Measurements from ENCODE around the gene HOXD8. TPM values are rescaled to one million over a fixed set of nuclear protein-coding genes. Genes with fewer than 3 reads are reported as not detected.
A peak's percentile ranks its signal among the peaks of the same experiment; 100 is the strongest.

HOXD8 gene
- polyA plus RNA-seq, 4 donors, result 0.89 to 7.3 (median 3.6) TPM

GRCh38 chr2:176138923-176139660 lies 9.6 kb downstream of the HOXD8 start:
- Histone ChIP-seq H3K27me3 (ENCODE audit: control insufficient read depth in 3 of 3, insufficient read depth in 3 of 3, low read length in 3 of 3) (peaks cover 6 to 93% (median 47%) of the 10 kb centered on the region in 3 donors), H3K27ac (ENCODE audit: low read depth in 1 of 3, low read length in 2 of 3) (peak overlapping the region in 2 of 3 donors; percentile 57 to 59)
- no peak for FAIRE-seq

GRCh38 chr2:176139661-176140512 lies 10.4 kb downstream of the HOXD8 start:
- H3K4me3 ChIP-seq (ENCODE audit: low read depth in 1 of 3, low read length in 3 of 3), result peak overlapping the region in 2 of 3 donors; percentile 37 to 53

More at GRCh38 chr2:176138923-176139660, 9.6 kb downstream of the HOXD8 start:
- H3K36me3 ChIP-seq (ENCODE audit: control insufficient read depth in 3 of 3, insufficient read depth in 2 of 3, low read depth in 1 of 3, low read length in 3 of 3), result no peaks in the 10 kb centered on the region
- H3K9me3 ChIP-seq (ENCODE audit: control insufficient read depth in 2 of 2, insufficient read depth in 1 of 2, low read depth in 1 of 2, low read length in 1 of 2), result no peaks in the 10 kb centered on the region
- 15 to 28% (median 24%) methylated on average over 28 of the region's 28 CpGs for WGBS, 3 donors
- H3K4me3 ChIP-seq (ENCODE audit: low read depth in 1 of 3, low read length in 3 of 3), result peak overlapping the region in 1 of 3 donors; percentile 53
- peaks cover 0 to 8% (median 0%) of the 10 kb centered on the region in 3 donors for H3K4me1 ChIP-seq (ENCODE audit: control insufficient read depth in 3 of 3, insufficient read depth in 2 of 3, low read depth in 1 of 3, low read length in 2 of 3)
- no peak for DNase-seq

GRCh38 chr2:176140513-176141317 lies 11.2 kb downstream of the HOXD8 start:
- no peak for FAIRE-seq
- 7 to 9% (median 8%) methylated on average over 46 to 48 of the region's 48 CpGs for WGBS, 3 donors
- Histone ChIP-seq H3K9me3 (ENCODE audit: control insufficient read depth in 2 of 2, insufficient read depth in 1 of 2, low read depth in 1 of 2, low read length in 1 of 2) (no peaks in the 10 kb centered on the region), H3K27me3 (ENCODE audit: control insufficient read depth in 3 of 3, insufficient read depth in 3 of 3, low read length in 3 of 3) (peaks cover 6 to 88% (median 44%) of the 10 kb centered on the region in 3 donors), H3K4me3 (ENCODE audit: low read depth in 1 of 3, low read length in 3 of 3) (peak overlapping the region in 2 of 3 donors; percentile 37), H3K36me3 (ENCODE audit: control insufficient read depth in 3 of 3, insufficient read depth in 2 of 3, low read depth in 1 of 3, low read length in 3 of 3) (no peaks in the 10 kb centered on the region), H3K4me1 (ENCODE audit: control insufficient read depth in 3 of 3, insufficient read depth in 2 of 3, low read depth in 1 of 3, low read length in 2 of 3) (peaks cover 0 to 8% (median 0%) of the 10 kb centered on the region in 3 donors), H3K27ac (ENCODE audit: low read depth in 1 of 3, low read length in 2 of 3) (peak overlapping the region in 1 of 3 donors; percentile 56)
- peak; percentile 39 to 88 for DNase-seq

More at GRCh38 chr2:176139661-176140512, 10.4 kb downstream of the HOXD8 start:
- DNase-seq (no peak), FAIRE-seq (no peak)
- Histone ChIP-seq H3K4me1 (ENCODE audit: control insufficient read depth in 3 of 3, insufficient read depth in 2 of 3, low read depth in 1 of 3, low read length in 2 of 3) (peaks cover 0 to 8% (median 0%) of the 10 kb centered on the region in 3 donors), H3K9me3 (ENCODE audit: control insufficient read depth in 2 of 2, insufficient read depth in 1 of 2, low read depth in 1 of 2, low read length in 1 of 2) (no peaks in the 10 kb centered on the region), H3K27ac (ENCODE audit: low read depth in 1 of 3, low read length in 2 of 3) (peak overlapping the region in 2 of 3 donors; percentile 26 to 57), H3K27me3 (ENCODE audit: control insufficient read depth in 3 of 3, insufficient read depth in 3 of 3, low read length in 3 of 3) (peaks cover 6 to 88% (median 42%) of the 10 kb centered on the region in 3 donors), H3K36me3 (ENCODE audit: control insufficient read depth in 3 of 3, insufficient read depth in 2 of 3, low read depth in 1 of 3, low read length in 3 of 3) (no peaks in the 10 kb centered on the region)
- WGBS, 3 donors, result 16 to 22% (median 20%) methylated on average over 41 of the region's 41 CpGs

- Histone ChIP-seq H3K4me3 (ENCODE audit: low read depth in 1 of 3, low read length in 3 of 3) (no peak overlapping the region), H3K36me3 (ENCODE audit: control insufficient read depth in 3 of 3, insufficient read depth in 2 of 3, low read depth in 1 of 3, low read length in 3 of 3) (no peaks in the 10 kb centered on the region), H3K9me3 (ENCODE audit: control insufficient read depth in 2 of 2, insufficient read depth in 1 of 2, low read depth in 1 of 2, low read length in 1 of 2) (no peaks in the 10 kb centered on the region), H3K4me1 (ENCODE audit: control insufficient read depth in 3 of 3, insufficient read depth in 2 of 3, low read depth in 1 of 3, low read length in 2 of 3) (peaks cover 0 to 6% (median 0%) of the 10 kb centered on the region in 3 donors), H3K27me3 (ENCODE audit: control insufficient read depth in 3 of 3, insufficient read depth in 3 of 3, low read length in 3 of 3) (peaks cover 3 to 90% (median 46%) of the 10 kb centered on the region in 3 donors), H3K27ac (ENCODE audit: low read depth in 1 of 3, low read length in 2 of 3) (no peak overlapping the region)
- FAIRE-seq (no peak), DNase-seq (no peak)
- 80 to 90% (median 86%) methylated on average over 2 of the region's 2 CpGs for WGBS, 3 donors
These were observed 12.8 kb downstream of the HOXD8 start for GRCh38 chr2:176142281-176142680.

GRCh38 chr2:176145085-176145969 lies 15.8 kb downstream of the HOXD8 start:
- Histone ChIP-seq H3K4me3 (ENCODE audit: low read depth in 1 of 3, low read length in 3 of 3) (no peak overlapping the region), H3K27me3 (ENCODE audit: control insufficient read depth in 3 of 3, insufficient read depth in 3 of 3, low read length in 3 of 3) (peaks cover under 1 to 93% (median 53%) of the 10 kb centered on the region in 3 donors), H3K36me3 (ENCODE audit: control insufficient read depth in 3 of 3, insufficient read depth in 2 of 3, low read depth in 1 of 3, low read length in 3 of 3) (peaks cover 0 to 4% (median 0%) of the 10 kb centered on the region in 3 donors), H3K27ac (ENCODE audit: low read depth in 1 of 3, low read length in 2 of 3) (no peak overlapping the region), H3K9me3 (ENCODE audit: control insufficient read depth in 2 of 2, insufficient read depth in 1 of 2, low read depth in 1 of 2, low read length in 1 of 2) (no peaks in the 10 kb centered on the region), H3K4me1 (ENCODE audit: control insufficient read depth in 3 of 3, insufficient read depth in 2 of 3, low read depth in 1 of 3, low read length in 2 of 3) (peaks cover 0 to 1% (median 0%) of the 10 kb centered on the region in 3 donors)
- FAIRE-seq (no peak), DNase-seq (no peak)
- 18 to 48% (median 28%) methylated on average over 4 of the region's 4 CpGs for WGBS, 3 donors

- DNase-seq (no peak), FAIRE-seq (no peak)
- H3K4me1 ChIP-seq (ENCODE audit: control insufficient read depth in 3 of 3, insufficient read depth in 2 of 3, low read depth in 1 of 3, low read length in 2 of 3), result no peaks in the 10 kb centered on the region
- WGBS, 3 donors, result 6 to 30% (median 17%) methylated on average over 6 of the region's 6 CpGs
- no peak overlapping the region for H3K4me3 ChIP-seq (ENCODE audit: low read depth in 1 of 3, low read length in 3 of 3)
- peaks cover 6 to 93% (median 56%) of the 10 kb centered on the region in 3 donors for H3K27me3 ChIP-seq (ENCODE audit: control insufficient read depth in 3 of 3, insufficient read depth in 3 of 3, low read length in 3 of 3)
- peaks cover 0 to 4% (median 0%) of the 10 kb centered on the region in 3 donors for H3K36me3 ChIP-seq (ENCODE audit: control insufficient read depth in 3 of 3, insufficient read depth in 2 of 3, low read depth in 1 of 3, low read length in 3 of 3)
- no peak overlapping the region for H3K27ac ChIP-seq (ENCODE audit: low read depth in 1 of 3, low read length in 2 of 3)
- H3K9me3 ChIP-seq (ENCODE audit: control insufficient read depth in 2 of 2, insufficient read depth in 1 of 2, low read depth in 1 of 2, low read length in 1 of 2), result no peaks in the 10 kb centered on the region
These were observed 16.6 kb downstream of the HOXD8 start for GRCh38 chr2:176146101-176146500.

GRCh38 chr2:176146645-176147044 lies 17.1 kb downstream of the HOXD8 start:
- FAIRE-seq, result no peak
- H3K4me3 ChIP-seq (ENCODE audit: low read depth in 1 of 3, low read length in 3 of 3), result no peak overlapping the region
- no peaks in the 10 kb centered on the region for H3K9me3 ChIP-seq (ENCODE audit: control insufficient read depth in 2 of 2, insufficient read depth in 1 of 2, low read depth in 1 of 2, low read length in 1 of 2)
- H3K27ac ChIP-seq (ENCODE audit: low read depth in 1 of 3, low read length in 2 of 3), result no peak overlapping the region
- H3K27me3 ChIP-seq (ENCODE audit: control insufficient read depth in 3 of 3, insufficient read depth in 3 of 3, low read length in 3 of 3), result peaks cover 8 to 92% (median 61%) of the 10 kb centered on the region in 3 donors
- H3K36me3 ChIP-seq (ENCODE audit: control insufficient read depth in 3 of 3, insufficient read depth in 2 of 3, low read depth in 1 of 3, low read length in 3 of 3), result peaks cover 0 to 4% (median 0%) of the 10 kb centered on the region in 3 donors
- H3K4me1 ChIP-seq (ENCODE audit: control insufficient read depth in 3 of 3, insufficient read depth in 2 of 3, low read depth in 1 of 3, low read length in 2 of 3), result no peaks in the 10 kb centered on the region
- DNase-seq, result no peak

All from small intestine (tissue), 7 donors.